Endodermal cell (in vitro differentiated cells): Measurements from ENCODE around the gene CYP4B1. TPM values are rescaled to one million over a fixed set of nuclear protein-coding genes. Genes with fewer than 3 reads are reported as not detected.

Experiments
- DNase-seq: peaks from one replicate; pipeline ENCODE4 v3.0.0-alpha.2; 2017
- H3K27ac ChIP-seq: 2 replicates; pipeline ENCODE4 v1.5.1; 2013; ENCODE audit warnings: mild to moderate bottlenecking, low read depth, low read length, moderate library complexity
- H3K27me3 ChIP-seq: 2 replicates; pipeline ENCODE4 v1.6.1; 2013; ENCODE audit warnings: mild to moderate bottlenecking, low read length, moderate library complexity; ENCODE audit not compliant: insufficient read depth, control insufficient read depth, poor library complexity, severe bottlenecking
- H3K36me3 ChIP-seq: 2 replicates; pipeline ENCODE4 v1.7.0; 2013; ENCODE audit warnings: mild to moderate bottlenecking, low read length, moderate library complexity; ENCODE audit not compliant: control insufficient read depth, insufficient read depth
- H3K4me1 ChIP-seq: one replicate; pipeline ENCODE4 v1.7.0; 2013; ENCODE audit warnings: low read length; ENCODE audit not compliant: control insufficient read depth, insufficient read depth
- H3K4me3 ChIP-seq: 2 replicates; pipeline ENCODE4 v1.5.1; 2013; ENCODE audit warnings: mild to moderate bottlenecking, low read length, moderate library complexity
- H3K9ac ChIP-seq: 2 replicates; pipeline ENCODE4 v1.6.1; 2013; ENCODE audit warnings: mild to moderate bottlenecking, low read length, moderate library complexity; ENCODE audit not compliant: poor library complexity, severe bottlenecking; ENCODE audit errors: extremely low read depth
- H3K9me3 ChIP-seq: 2 replicates; pipeline ENCODE4 v1.6.1; 2013; ENCODE audit warnings: mild to moderate bottlenecking, low read length, moderate library complexity; ENCODE audit not compliant: control insufficient read depth
- H3K27ac Mint-ChIP-seq: 2 replicates; pipeline ENCODE4 v1.8.0; 2020; ENCODE audit warnings: mixed read lengths
- H3K27me3 Mint-ChIP-seq: 2 replicates; pipeline ENCODE4 v1.8.0; 2021; ENCODE audit warnings: mild to moderate bottlenecking, mixed read lengths; ENCODE audit not compliant: insufficient read depth
- H3K36me3 Mint-ChIP-seq: 2 replicates; pipeline ENCODE4 v1.8.0; 2020; ENCODE audit warnings: low read depth, mixed read lengths
- H3K4me1 Mint-ChIP-seq: 2 replicates; pipeline ENCODE4 v1.8.0; 2020; ENCODE audit warnings: mixed read lengths
- H3K4me3 Mint-ChIP-seq: 2 replicates; pipeline ENCODE4 v1.8.0; 2020; ENCODE audit warnings: mild to moderate bottlenecking, moderate library complexity, mixed read lengths
- H3K9me3 Mint-ChIP-seq: 2 replicates; pipeline ENCODE4 v1.8.0; 2020; ENCODE audit warnings: mild to moderate bottlenecking, mixed read lengths
- WGBS, 2 experiments: methylation state at CpG; one replicate each; pipeline versions ENCODE4 v1.1.5 to v1.1.7; 2013; ENCODE audit warnings: missing lambda C conversion rate in 2 of 2, mixed read lengths in 1 of 2; ENCODE audit not compliant: insufficient coverage in 1 of 2, insufficient read length in 1 of 2; 5-methylcytosine and 5-hydroxymethylcytosine counted together
- total RNA-seq, 2 donors: library from RNA; stranded (reverse); fragmentation: NEBNext Ultra II Directional in 1 of 2; extraction: Animal tissue kit (Norgen Biotek cat#: 25700) in 1 of 2; gene quantifications; 2 replicates in 1 of 2; 3 replicates in 1 of 2; pipeline ENCODE4 v1.2.1, GENCODE V29; 2021
- TF ChIP-seq, protein P1 (sequence below): fragments of 200-600 bp; sonication (generic); conservative IDR thresholded peaks from 2 replicates; pipeline ENCODE4 v1.5.0; 2021; ENCODE audit warnings: antibody characterized with exemption, mild to moderate bottlenecking

The CYP4B1 gene
- total RNA-seq, 2 donors from 2014 or later = 0.92 to 2.0 TPM

GRCh38 chr1:46757247-46757955 lies 41.4 kb upstream of the CYP4B1 start:
- TF ChIP-seq, protein P1, sequence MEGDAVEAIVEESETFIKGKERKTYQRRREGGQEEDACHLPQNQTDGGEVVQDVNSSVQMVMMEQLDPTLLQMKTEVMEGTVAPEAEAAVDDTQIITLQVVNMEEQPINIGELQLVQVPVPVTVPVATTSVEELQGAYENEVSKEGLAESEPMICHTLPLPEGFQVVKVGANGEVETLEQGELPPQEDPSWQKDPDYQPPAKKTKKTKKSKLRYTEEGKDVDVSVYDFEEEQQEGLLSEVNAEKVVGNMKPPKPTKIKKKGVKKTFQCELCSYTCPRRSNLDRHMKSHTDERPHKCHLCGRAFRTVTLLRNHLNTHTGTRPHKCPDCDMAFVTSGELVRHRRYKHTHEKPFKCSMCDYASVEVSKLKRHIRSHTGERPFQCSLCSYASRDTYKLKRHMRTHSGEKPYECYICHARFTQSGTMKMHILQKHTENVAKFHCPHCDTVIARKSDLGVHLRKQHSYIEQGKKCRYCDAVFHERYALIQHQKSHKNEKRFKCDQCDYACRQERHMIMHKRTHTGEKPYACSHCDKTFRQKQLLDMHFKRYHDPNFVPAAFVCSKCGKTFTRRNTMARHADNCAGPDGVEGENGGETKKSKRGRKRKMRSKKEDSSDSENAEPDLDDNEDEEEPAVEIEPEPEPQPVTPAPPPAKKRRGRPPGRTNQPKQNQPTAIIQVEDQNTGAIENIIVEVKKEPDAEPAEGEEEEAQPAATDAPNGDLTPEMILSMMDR = no peak
- H3K9me3 Mint-ChIP-seq = no peaks in the 10 kb centered on the region
- H3K27ac Mint-ChIP-seq = peak overlapping the region; percentile 89
- no peaks in the 10 kb centered on the region for H3K36me3 Mint-ChIP-seq
- Histone ChIP-seq H3K27me3 (peaks cover 6% of the 10 kb centered on the region), H3K36me3 (no peaks in the 10 kb centered on the region), H3K4me3 (no peak overlapping the region), H3K4me1 (peaks cover 17% of the 10 kb centered on the region), H3K9ac (no peak overlapping the region), H3K27ac (peak overlapping the region; percentile 2), H3K9me3 (peaks cover 2% of the 10 kb centered on the region)
- peaks cover 43% of the 10 kb centered on the region for H3K4me1 Mint-ChIP-seq
- H3K27me3 Mint-ChIP-seq = peaks cover 11% of the 10 kb centered on the region
- H3K4me3 Mint-ChIP-seq = no peak overlapping the region
- peak; percentile 81 for DNase-seq
- WGBS, 2 experiments = 67 to 69% methylated on average over 4 to 6 of the region's 6 CpGs

GRCh38 chr1:46757956-46758528 lies 40.8 kb upstream of the CYP4B1 start:
- TF ChIP-seq, protein P1 = no peak
- Histone ChIP-seq H3K27me3 (peaks cover 6% of the 10 kb centered on the region), H3K36me3 (no peaks in the 10 kb centered on the region), H3K27ac (no peak overlapping the region), H3K4me3 (no peak overlapping the region), H3K9me3 (peaks cover 7% of the 10 kb centered on the region), H3K9ac (no peak overlapping the region), H3K4me1 (peaks cover 17% of the 10 kb centered on the region)
- Mint-ChIP-seq H3K36me3 (no peaks in the 10 kb centered on the region), H3K27me3 (peaks cover 11% of the 10 kb centered on the region), H3K4me1 (peaks cover 43% of the 10 kb centered on the region), H3K9me3 (no peaks in the 10 kb centered on the region), H3K4me3 (no peak overlapping the region), H3K27ac (peak overlapping the region; percentile 89)
- no peak for DNase-seq

DNA sequence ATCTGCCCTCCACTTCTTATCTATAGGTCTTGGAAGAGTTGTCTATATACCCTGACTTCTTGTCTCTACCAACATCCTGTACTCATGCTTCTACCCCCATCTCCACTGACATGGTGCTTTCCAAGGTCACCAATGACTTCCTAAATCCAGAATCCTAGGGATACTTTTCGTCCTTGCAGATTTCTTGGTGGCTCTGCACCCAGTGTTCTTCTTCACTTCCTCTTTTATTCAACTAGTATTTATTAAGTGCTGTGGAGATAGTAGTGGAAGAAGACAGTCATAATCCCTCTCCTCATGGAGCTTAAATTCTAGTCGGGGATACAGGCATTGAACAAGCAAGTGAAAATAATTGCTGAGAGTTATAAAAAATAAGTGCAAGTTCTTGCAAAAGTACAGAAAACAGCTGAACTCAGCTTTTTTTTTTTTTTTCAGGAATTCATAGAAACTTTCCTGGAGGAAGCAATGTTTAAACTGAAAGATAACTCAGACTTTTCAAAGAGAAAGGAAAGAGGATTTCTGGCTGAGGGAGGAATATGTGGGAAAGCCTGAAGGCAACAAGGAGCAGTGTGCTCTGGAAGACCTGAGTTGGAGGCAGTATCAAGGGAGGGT lies 38.2 kb upstream of the CYP4B1 start:
- no peak overlapping the region for H3K4me3 Mint-ChIP-seq
- 94% methylated on average over 2 of the region's 2 CpGs; no CpG with 5 or more reads in 1 of the 2 experiments for WGBS, 2 experiments
- H3K9me3 ChIP-seq = peaks cover 7% of the 10 kb centered on the region

More for the DNA sequence above, 38.2 kb upstream of the CYP4B1 start:
- Mint-ChIP-seq H3K27ac (no peak overlapping the region), H3K36me3 (no peaks in the 10 kb centered on the region), H3K9me3 (no peaks in the 10 kb centered on the region), H3K4me1 (peaks cover 25% of the 10 kb centered on the region), H3K27me3 (peaks cover 28% of the 10 kb centered on the region)
- TF ChIP-seq, protein P1 = no peak
- Histone ChIP-seq H3K9ac (no peak overlapping the region), H3K4me1 (peaks cover 10% of the 10 kb centered on the region), H3K4me3 (no peak overlapping the region), H3K36me3 (no peaks in the 10 kb centered on the region), H3K27ac (no peak overlapping the region), H3K27me3 (peaks cover 11% of the 10 kb centered on the region)
- DNase-seq = no peak
